Endometrium (tissue), 2 donors: ENCODE measurements around the gene NBEA.

Experiments
- FAIRE-seq: peaks from 2 replicates; lab custom pipeline; 2012; peaks lifted over from hg19 to GRCh38; lab: Jason Lieb, UNC
- donor health status: control.
- donor health status: control.

Gene NBEA

GRCh38 chr13:35165205-35165604 is 223.1 kb downstream of the NBEA start:
- FAIRE-seq, result no peak

DNA sequence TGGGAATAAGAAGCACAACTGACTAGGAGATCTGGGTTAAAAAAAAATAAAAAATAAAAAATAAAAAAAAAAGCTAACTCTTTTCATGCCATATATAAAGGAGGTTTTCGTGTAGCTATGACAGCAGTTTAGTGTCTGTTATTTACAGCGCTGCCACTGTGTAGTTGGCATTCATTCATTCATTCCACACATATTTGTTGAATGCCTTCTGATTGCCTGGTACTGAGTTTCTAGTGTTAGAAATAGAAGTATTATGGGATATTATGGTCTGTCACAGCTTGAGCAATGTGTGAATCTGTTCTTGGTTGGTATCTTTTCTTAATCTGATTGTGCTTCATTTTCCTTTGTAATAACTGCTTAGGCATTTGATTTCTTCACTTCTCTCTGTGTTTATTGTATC is 237.4 kb downstream of the NBEA start:
- FAIRE-seq, result peak; percentile 46

DNA sequence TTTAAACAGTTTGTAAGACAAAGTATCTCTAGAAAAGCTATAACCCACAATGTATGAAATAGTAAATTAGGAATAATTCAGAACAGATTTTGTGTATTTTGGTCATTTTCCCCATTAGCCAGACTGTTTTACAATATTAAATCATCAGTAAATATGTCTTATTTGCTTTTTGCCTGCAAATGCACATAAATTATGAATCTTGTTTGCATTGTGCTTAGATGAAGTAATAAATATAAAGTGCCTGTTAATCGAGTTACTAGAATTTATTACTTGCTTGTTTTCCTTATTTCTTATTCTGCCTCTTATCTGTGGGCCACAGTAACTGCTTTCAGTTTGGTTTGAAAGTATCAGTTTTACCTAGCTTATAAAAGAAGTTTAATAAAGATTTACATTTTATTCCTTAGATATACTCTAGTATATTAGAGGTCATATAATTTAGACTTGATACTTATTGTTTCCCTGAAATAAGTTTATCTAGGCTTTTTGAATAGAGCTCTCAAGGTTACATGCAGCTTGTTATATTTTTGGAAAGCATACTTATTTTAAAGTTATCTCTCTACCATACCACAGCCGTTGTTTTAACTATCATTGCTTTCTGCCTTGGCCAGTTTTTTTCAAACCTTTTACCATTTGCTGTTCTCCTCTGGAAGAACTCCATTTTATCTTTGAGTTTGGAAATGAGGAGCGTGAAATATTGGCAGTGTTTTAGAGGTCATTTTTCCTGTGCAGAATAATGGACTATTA is 238.0 kb downstream of the NBEA start:
- no peak for FAIRE-seq

DNA sequence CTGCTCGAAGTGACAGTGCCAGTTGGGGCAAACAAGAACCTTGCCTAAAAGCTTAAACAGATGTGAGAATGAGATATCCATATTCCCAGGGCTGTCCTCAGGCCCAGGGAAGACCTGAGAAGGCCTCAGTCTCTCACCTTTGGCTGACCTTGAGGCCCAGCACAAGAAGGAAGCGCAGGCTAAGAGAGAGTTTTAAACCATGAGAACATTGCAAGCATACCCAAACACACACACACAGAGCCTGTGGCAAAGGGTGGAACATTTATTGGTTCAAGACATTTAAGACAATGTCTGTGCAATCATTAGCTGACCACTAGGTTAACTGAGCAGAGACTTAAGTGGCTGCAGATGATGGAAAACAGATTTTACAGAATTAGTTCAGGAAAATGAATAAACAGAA is 248.2 kb downstream of the NBEA start:
- no peak for FAIRE-seq

GRCh38 chr13:35191883-35192282 is 249.8 kb downstream of the NBEA start:
- no peak for FAIRE-seq

- no peak for FAIRE-seq
Measured at GRCh38 chr13:35198613-35199200, 256.6 kb downstream of the NBEA start.

DNA sequence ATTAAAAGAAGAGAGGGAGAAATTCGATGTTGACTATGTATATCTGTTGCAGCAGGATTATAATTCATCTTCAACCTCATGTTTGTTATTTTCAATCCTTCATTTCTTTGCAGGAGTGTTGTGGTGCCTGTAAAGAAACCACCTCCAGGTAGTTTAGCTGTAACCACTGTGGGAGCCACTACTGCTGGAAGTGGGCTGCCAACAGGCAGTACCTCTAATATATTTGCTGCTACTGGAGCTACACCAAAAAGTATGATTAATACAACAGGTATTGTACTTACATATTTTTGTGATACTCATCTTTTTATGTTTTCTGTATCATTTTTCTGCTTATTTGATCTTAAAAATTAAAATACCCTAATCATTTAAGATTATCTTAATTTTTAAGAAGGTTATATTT is 266.5 kb downstream of the NBEA start:
- no peak for FAIRE-seq

DNA sequence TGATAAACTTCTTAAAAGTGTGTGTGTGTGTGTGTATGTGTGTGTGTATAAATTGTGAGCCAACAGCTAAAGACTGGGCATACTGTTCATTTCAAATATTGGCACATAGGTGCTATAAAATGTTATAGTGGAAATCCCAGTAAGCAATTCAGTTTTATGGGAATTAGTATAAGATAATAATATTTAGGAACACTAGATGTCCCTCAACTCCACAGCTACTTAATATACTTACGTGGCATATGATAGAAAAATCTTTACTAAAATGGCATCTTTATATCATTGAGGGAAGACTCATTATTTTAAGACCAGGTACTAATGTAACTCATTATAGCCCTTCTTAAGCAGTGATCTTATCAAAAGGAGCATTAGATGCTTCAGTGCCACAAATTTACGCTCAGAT is 268.2 kb downstream of the NBEA start:
- no peak for FAIRE-seq

GRCh38 chr13:35211949-35212348 is 269.9 kb downstream of the NBEA start:
- no peak for FAIRE-seq

DNA sequence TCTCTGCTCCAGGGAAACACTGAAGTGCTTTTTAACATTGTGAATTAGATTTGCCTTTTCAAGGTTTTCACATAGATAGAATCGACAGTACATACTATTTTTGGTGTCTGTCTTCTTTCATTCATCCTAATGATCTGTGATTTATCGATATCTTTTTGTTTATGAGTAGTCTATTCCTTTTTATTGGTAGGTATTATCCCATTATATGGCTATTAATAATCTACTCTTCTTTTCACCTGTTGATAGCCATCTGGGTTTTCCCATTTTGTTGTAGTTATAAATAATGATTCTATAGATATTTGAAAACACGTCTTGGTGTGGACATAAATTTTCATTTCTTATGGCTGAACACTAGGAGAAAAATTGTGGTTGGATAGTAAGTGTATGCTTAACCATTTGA is 271.8 kb downstream of the NBEA start:
- FAIRE-seq, result no peak

DNA sequence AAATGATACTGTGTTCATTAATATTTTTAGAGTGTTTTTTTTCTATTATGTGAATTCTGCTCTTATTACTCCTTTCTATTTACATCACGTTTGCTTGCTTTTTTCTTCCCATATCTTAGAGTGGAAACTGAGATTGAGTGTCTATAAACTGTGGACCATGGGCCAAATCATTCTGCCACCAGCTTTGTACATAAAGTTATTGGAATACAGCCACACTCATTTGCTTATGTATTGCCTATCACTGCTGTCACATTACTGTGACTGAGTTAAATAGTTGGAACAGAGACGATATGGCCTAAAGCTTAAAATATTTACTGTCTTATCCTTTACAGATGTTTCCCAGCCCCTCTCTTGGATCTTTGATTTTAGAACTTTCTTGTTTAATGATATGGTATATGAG is 274.1 kb downstream of the NBEA start:
- FAIRE-seq, result no peak

GRCh38 chr13:35219021-35219420 is 277.0 kb downstream of the NBEA start:
- FAIRE-seq, result no peak

- FAIRE-seq, result no peak
Measured at GRCh38 chr13:35225159-35225558, 283.1 kb downstream of the NBEA start.

- no peak for FAIRE-seq
Measured at GRCh38 chr13:35225582-35225981, 283.5 kb downstream of the NBEA start.

GRCh38 chr13:35228536-35228935 is 286.5 kb downstream of the NBEA start:
- no peak for FAIRE-seq

GRCh38 chr13:35231426-35231825 is 289.4 kb downstream of the NBEA start:
- no peak for FAIRE-seq

DNA sequence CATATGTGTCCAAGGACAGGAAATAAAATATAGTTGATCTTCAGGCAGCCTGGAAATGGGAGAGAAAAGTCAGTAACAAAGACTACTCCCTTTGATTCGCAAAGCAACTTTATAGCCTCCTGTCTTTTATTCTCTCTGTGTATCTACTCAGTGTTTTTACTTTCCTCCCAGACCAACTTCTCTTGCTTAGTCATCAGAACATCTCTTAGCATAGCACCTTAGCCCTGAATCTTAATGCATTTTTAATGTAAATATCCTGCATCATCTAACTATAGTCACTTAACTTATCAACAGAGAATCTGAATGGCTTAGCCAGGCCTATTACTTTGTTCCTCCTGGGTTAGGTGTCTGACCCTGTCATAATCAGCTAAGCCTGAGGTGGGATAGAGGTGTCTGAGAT is 296.2 kb downstream of the NBEA start:
- FAIRE-seq, result no peak

DNA sequence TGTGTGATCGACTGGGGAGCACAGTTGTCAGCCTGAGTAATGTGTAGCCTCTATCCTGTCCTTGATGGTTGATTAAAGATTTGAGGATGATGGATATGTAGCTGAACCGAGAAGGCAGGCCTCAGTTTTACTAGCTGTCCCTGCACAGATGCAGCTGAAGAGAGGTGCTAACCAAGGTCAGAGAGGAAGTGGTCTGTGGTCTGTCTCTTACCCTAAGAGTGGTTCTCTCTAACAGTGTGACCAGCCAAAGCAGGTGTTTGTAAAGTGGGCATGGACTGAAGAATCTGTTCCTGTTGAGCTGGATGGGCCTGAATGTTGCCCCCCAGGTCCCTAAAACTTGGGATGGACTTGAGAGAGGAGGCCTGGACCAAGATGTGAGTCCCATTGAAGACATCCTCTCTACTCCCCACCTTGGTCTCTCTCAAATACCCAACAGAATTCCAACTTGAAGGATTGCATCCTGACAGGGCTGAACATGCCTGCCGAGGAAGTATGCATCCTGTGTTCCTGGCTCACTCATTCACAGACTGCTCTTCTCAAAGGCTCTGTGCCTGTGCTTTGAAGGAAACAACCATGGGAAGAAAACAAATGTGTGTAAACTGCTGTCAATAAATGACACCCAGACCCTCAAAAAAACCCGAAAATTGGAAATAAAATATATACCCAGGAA is 310.6 kb downstream of the NBEA start:
- no peak for FAIRE-seq

DNA sequence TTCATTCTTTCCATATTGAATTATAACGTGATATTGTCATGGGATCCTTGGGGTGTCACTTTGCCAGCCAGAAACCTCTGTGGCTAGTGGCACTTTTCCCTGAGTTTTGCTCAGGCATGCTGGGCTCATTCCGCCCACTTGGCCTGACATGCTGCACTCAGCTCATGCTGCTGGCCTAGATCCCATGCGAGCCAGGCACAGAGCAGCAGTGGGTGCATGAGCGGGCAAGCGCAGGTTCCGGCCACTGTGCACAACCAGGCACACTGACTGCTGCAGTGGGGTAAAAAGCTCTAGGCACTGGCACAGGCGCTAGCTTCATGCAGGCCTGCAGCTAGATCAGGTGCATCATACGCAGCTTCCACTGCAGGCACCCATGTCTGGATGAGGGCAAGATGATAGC is 313.2 kb downstream of the NBEA start:
- FAIRE-seq, result no peak

DNA sequence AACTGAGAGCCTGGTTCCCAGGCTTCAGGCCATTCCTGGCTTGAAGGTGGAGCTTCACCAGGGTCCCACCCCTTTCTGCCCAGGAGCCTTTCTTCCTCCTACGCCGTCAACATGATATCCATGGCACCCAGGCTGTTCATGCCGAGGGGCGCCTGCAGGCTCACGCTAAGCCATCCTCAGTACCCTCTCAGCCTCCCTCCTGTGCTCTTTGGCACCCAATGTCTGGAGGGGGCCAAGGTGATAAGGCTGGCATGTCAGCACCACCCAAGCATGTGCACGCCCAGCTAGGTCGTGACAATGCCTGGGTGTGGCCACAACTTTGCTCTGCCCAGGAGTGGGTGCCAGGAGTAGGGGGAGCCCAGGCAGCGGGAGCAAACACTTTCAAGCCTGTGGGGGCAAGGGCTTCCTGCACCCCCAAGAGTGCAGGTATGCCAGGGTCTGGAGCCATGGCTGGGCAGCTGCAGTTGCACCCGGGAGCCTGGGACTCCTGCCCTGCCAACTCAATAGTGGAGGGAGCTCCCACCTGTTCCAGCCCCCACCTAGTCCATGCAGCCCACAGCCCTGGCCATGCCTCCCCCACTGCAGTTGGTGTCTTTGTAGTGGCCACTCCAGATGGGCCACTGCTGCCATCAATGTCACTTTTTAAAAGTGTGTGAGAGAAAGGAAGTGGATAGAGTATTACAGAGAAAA is 314.5 kb downstream of the NBEA start:
- no peak for FAIRE-seq

GRCh38 chr13:35260316-35260715 is 318.2 kb downstream of the NBEA start:
- no peak for FAIRE-seq

GRCh38 chr13:35266412-35266811 is 324.3 kb downstream of the NBEA start:
- FAIRE-seq, result no peak

DNA sequence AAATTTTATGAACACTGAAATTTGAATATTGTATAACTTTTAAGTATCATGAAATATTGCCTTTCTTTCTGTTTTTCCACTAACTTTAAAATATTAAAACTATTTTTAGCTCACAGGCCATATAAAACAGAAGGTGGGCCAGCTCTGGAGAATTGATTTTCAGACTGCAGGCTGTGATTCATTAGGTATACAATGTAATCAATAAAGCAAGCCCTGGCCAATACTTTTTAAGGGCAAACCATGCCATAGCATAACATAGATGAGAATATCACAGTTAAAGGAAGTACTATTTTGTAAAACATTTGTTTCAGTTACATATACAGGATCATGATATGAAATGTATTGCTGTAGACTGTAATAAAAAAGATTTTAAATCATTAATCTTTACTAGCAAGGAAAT is 336.8 kb downstream of the NBEA start:
- no peak for FAIRE-seq
